Fibroblast of peridontal ligament (primary cell): ENCODE measurements around the gene UNC93A.
"Not testable (repeated sequence)": the region's sequence is repeated elsewhere in the genome, so short reads cannot be mapped to it uniquely, and the experiment has no call there.

Experiments
- DNase-seq: peaks from one replicate; pipeline ENCODE4 v3.0.0-alpha.2; 2010; ENCODE audit errors: extremely low read depth

UNC93A gene

DNA sequence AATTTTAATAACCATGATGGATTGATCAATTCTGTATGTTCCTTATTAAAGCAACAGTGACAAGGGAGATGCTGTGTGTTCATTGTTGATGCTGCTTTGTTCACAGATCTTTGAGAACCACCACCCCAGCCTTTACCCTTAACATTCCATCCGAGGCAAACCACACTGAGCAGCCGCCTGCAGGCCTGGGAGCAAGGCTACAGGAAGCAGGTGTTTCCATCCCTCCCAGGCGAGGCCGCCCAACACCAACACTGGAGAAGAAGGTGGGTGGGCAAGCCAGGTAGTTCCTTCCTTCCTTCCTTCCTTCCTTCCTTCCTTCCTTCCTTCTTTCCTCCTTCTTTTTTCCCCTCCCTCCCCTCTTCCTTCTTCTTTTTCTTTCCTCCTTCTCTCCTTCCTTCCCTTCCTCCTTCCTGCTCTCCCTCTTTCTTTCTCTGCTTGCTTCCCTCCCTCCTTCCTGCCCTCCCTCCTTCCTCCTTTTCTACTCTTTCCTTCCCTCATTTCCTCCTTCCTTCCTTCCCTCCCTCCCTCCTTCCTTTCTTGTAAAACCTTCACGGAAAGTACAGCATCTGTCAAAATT, 47.5 kb downstream of the UNC93A start:
- no peak for DNase-seq

DNA sequence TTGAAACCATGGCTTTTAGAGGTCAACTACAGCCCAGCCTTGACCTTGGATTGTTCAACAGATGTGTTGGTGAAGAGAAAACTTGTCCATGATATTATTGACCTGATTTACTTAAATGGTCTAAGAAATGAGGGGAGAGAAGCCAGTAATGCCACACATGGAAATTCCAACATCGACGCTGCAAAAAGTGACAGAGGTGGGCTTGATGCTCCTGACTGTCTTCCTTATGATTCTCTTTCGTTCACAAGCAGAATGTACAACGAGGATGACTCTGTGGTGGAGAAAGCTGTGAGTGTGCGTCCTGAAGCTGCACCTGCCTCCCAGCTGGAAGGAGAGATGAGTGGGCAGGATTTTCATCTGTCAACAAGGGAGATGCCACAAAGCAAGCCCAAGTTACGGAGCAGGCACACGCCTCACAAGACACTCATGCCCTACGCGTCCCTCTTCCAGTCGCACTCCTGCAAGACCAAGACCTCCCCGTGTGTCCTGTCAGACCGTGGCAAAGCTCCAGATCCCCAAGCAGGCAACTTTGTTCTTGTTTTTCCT, 50.0 kb downstream of the UNC93A start:
- no peak for DNase-seq

DNA sequence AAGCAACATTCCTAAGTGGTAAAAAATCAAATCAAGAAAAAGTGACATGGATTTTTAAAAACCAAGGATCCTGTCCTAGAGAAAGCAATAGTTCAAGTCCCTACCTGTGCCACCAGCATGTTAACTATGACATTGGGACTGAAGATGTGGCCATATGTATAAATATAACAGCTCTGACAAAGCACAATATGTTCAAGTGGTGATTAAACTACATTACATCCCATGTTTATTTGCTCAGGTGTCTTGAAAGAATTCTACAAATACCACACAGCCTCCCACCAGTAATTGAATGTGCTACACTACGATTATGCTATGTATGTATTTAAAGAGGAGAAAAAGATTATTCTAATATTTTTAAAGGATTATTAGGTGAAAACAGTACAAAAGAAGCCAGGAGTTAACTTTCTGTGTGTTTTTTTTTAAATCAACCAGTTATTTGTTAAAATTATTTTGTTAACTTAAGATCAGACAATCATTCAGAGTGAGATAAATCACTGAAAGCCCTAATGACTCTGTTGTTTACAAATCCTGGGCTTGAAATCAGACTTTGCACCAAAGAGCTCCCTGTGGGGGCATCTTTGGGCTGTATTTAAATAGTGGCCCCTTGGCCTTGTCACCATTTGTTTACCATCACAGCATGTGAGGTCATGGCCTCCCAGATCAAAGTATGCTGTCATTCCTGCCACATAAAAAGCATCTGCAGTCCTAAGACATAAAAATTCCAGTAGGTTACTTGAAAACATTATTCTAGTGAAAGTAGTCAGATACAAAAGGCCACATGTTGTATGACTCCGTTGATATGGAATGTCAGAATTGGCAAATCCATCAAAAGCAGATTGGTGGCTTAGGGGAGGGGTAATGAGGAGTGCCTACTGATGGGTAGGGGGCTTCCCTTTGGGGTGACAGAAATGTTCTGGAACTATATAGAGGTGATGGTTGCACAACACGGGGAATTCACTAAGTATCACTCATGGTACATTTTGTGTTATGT, 50.8 kb downstream of the UNC93A start:
- DNase-seq: no peak

DNA sequence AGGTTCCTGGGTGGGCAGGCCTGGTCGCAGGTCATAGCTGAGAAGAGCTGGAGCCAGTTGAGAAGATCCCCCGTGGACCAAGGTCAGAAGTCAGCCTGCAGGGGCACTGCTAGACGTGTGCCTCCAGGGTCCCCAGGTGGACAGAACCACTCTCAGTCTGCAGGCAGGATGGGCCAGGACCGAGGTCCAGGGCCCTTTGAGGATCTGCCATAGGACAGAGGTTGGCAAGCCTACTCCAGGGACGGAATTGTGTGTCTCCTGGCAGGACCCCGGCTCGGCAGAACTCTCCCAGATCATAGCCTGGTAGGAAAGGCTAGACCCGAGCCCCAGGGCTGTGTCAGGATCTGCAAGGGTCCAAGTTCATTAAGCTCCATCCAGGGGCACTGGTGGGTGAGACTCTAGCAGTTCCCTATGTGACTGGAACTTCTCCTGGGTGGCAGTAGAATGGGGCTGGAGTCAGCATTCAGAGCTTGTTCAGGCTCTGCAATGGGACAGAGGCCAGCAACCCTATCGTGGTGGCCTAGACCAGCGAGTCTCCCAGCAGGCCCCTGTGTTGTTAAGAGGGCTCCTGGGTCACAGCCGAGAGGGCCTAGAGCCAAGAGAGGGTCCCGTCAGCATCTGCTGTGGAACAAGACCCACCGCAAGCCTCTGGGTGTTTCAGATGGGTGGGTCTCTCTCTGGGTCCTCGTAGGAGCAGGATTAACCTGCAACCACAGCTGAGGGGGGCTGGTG, 51.9 kb downstream of the UNC93A start:
- DNase-seq: no peak

DNA sequence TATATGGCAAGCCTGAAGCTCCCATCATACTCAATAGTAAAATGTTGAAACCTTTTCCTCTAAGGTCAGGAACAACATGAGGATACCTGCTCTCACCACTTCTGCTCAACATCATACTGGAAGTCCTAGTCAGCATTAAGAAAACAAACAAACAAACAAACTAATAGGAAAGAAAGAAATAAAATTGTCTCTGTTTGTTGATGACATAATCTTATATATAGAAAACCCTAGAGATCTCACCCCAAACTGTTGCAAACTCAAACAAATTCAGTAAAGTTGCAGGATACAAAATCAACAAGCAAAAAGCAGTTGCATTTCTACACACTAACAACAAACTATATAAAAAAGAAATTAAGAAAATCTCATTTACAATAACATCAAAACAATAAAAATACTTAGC, 54.2 kb downstream of the UNC93A start:
- no peak for DNase-seq

DNA sequence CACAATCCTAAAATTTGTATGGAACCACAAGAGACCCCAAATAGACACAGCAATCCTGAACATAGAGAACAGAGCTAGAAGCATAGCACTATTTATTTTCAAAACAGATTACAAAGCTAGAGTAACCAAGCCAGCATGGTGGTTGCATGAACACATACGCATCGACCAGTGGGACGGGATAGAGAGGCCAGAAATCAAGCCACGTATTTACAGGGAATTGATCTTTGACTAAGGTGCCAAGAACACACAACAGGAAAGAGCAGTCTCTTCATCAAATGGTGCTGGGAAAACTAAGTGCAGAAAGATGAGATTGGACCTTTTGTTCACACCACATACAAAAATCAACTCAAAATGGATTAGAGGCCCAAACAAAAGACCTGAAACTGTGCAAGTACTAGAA, 54.8 kb downstream of the UNC93A start:
- no peak for DNase-seq

DNA sequence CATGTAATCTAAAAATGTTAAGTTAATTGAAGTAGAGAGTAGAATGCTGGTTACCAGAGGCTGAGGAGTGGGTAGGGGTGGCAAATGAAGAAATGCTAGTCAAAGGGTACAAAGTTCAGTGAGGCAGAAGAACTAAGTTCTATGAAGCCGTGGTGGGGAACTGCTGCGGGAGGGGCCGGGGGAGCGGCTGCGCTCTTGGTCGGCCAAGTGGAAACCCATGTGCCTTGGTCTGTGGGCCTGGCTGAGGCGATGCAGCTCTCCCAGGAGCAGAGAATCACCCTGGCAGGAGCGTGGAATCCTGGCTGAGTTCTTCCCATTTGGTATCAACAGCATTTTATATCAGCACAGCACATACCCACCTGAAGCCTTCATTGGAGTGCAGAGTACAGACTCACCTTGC, 56.1 kb downstream of the UNC93A start:
- no peak for DNase-seq

DNA sequence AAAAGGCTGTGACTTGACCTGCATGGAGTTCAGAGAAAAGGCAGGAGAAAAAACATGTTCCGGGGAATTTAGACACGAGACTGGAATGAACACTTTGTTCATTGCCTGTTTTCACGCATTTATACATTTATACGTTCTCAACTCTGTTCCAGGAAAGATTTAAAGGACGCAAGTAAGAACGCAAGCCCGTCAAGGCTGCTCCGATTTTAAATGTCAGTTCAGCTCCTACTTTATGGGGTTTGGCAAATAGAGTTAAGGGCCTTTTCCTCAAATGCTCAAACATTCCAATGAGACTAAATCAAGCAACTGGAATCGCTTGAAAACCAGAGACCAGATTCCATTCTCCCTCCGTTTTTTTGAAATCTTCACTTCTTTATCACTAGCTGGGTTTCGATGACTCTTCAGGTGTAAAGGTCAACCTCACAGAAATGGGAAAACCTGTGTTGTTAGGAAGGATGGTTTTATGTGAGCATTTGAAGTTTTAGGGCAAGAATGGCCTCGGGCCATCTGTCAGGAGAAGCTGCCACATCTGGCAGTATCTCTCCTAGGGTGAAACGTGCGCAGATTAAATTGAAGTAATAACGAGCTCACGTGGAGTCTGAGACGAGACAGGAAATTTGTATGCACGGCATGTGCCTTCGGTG, 58.6 kb downstream of the UNC93A start:
- DNase-seq: no peak

DNA sequence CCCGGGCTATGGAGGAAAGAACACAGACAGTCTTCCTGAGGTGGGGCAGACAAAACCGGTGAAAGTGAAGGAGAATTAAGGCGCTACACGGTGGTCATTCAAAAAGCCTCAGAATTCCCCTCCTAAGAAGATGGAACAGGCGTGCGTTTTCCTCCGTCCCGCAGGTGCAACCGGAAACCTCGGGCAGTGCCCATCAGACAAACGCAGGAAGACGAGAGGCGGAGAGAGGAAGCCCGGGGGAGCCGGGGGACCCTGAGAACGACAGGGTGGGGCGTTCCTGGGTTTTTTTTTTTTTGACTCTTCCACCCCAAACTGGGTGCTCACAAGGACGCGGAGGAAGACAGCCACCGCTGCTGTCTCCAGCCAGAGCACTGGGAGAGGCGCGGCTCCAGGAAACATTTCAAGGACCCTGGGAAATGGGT, 59.2 kb downstream of the UNC93A start:
- DNase-seq: no peak

DNA sequence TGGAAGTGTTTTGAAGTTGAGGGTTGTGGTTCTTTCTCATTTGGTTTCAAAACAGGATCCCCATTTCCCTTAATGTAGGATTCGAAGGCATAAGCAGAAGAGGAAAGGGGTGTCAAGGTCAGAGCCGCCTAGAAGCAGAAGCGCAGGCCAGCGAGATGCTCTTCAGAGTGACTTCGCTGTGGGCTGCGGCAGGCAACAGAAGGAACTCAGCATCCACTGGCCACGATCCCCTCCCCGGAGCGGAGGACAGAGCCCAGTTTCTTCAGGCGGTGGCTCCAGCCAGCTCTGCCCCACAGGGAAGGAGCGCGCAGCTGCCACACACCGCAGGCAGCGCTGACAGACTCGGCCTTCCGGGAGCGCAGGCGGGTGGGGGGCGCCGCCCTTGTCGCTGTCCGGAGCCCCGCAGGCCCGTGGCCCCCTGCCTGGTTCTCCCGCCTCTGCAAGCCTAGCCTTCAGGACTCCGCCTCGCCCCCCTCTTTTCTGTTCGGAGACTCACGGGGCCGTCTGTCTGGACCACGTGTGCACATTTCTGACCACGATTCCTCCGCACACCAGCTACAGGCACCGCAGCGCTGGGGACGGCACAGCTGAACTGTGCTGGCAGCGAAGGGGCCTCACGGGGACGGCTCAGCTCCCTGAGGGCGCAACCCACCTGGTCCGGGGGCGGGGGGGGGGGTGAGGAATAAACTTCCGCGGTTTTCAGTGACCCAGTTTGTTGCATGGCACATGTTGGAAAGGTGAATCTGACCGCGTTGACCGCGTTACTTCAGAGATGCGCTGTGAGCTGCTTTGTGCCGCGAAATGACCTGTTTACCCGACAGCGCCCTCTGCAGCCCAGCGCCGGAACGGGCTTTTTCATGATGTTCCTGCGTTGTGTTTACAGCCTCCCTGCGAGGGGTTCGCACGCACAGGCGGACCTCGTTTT, 59.9 kb downstream of the UNC93A start:
- no peak for DNase-seq

DNA sequence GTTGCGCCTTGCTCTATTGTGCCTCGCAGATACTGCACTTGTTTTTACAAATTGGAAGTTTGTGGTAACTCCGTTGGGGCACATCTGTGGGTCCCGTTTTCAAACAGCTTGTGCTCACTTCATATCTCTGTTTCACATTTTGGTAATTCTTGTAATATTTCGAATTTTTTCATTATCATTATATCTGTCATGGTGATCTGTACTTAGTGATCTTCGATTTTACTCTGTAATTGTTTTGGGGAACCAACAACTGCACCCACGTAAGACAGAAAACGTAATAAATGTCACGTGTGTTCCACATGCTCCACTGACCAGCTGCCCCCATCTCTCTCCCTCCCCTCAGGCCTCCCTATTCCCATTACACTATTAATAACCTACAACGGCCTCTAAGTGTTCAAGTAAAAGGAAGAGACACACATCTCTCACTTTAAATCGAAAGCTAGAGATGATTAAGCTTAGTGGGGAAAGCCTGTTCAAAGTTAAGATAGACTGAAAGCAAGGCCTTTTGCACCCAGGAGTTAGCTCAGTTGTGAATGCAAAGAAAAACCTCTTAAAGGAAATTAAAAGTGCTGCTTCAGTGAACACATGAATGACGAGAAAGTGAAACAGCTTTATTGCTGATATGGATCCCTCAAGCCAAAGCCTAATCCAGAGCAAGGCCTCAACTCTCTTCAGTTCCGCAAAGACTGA, 60.7 kb downstream of the UNC93A start:
- DNase-seq: no peak

DNA sequence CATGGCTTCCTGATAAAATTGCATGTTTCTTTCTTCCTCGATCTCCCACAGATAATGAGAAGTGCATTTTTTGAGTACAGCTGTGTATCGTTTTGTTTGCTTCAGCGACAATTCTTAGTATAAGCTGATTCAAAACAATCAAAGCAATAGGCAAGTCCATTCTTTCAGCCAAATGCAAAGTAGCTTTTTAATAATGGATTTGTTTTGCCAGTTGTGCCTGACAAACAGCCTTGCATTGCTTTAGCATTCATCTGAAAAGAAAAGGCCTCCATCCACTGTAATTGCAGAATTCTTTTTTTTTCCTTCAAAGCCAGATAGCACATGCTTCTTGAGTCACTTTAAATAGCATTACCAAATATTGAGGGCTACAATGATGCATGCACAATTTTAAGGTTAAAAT, 65.8 kb downstream of the UNC93A start:
- DNase-seq: no peak

DNA sequence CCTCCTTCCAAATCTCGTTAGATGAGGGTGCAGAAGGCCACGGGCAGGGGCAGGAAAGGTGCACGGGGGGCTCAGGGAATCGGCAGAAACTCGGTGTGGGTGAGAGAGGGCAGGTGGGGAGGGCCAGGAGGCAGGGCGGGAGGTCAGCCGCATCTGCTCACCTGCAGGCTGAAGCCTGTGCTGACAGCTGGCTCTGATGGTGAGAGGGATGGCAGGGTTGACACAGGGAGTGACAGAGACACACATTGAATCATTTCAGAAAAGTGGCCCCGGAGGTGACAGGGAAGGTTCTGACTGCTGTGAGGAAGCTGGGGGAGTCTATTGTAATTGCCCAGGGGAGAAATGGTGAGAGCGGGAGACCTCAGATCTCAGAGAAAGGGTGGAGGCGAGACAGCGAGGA, 67.3 kb downstream of the UNC93A start:
- DNase-seq: not testable (repeated sequence)

DNA sequence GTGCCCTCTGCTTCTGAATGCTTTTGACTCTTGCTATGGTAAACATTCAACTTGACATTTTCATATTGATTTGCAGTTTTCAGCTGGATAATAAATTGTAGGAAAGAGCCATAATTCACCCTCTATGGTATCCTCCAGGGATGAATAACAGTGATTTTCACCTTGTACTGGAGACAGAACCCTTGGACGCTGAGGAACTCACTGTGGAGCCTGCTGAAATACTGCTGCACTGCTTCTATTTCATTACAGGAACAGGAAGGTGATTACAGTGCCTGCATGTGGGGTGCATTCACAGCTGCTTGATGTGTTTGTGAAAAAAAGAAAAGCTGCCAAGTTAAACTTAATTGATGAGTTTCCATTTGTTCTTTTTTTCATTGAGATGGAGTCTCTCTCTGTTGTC, 70.1 kb downstream of the UNC93A start:
- not testable (repeated sequence) for DNase-seq
